Activated naive CD4-positive, alpha-beta T cell treated with anti-CD3 and anti-CD28 coated beads for 36 hours (primary cell): ENCODE results near the gene STAT5A. TPM values are rescaled to one million over a fixed set of nuclear protein-coding genes. Genes with fewer than 3 reads are reported as not detected.
"Not testable (repeated sequence)": the region's sequence is repeated elsewhere in the genome, so short reads cannot be mapped to it uniquely, and the experiment has no call there.

Source experiments
- CTCF ChIA-PET: fragments of 350-600 bp; sonication (Branson Sonifier 250); formaldehyde crosslinking; loops from one replicate; lab custom pipeline; 2021; ENCODE audit warnings: antibody characterized with exemption; lab: Charles Lee
- DNase-seq: peaks from one replicate; pipeline ENCODE4 v3.0.0-alpha.2; 2020
- H3K27ac Mint-ChIP-seq: one replicate; pipeline ENCODE4 v1.8.0; 2021; ENCODE audit warnings: mild to moderate bottlenecking, mixed read lengths
- H3K27me3 Mint-ChIP-seq: one replicate; pipeline ENCODE4 v1.8.0; 2021; ENCODE audit warnings: low read depth, mixed read lengths
- H3K36me3 Mint-ChIP-seq: one replicate; pipeline ENCODE4 v1.8.0; 2021; ENCODE audit warnings: low read depth, mixed read lengths
- H3K4me1 Mint-ChIP-seq: one replicate; pipeline ENCODE4 v1.8.0; 2021; ENCODE audit warnings: low read depth, mixed read lengths
- H3K4me3 Mint-ChIP-seq: one replicate; pipeline ENCODE4 v1.8.0; 2021; ENCODE audit warnings: mild to moderate bottlenecking, moderate library complexity, mixed read lengths
- H3K9me3 Mint-ChIP-seq: one replicate; pipeline ENCODE4 v1.8.0; 2021; ENCODE audit warnings: mixed read lengths
- intact Hi-C: fragments of 100-400 bp; cut with micrococcal nuclease; formaldehyde crosslinking; loops from one replicate; pipeline ENCODE4 v1.15.1; 2023
- total RNA-seq, 2 experiments: library from RNA; stranded (reverse); gene quantifications; one replicate each; pipeline ENCODE4 v1.2.3, GENCODE V29; 2021

Gene STAT5A
- total RNA-seq, 2 experiments from 2014 or later = 165 to 174 TPM

DNA sequence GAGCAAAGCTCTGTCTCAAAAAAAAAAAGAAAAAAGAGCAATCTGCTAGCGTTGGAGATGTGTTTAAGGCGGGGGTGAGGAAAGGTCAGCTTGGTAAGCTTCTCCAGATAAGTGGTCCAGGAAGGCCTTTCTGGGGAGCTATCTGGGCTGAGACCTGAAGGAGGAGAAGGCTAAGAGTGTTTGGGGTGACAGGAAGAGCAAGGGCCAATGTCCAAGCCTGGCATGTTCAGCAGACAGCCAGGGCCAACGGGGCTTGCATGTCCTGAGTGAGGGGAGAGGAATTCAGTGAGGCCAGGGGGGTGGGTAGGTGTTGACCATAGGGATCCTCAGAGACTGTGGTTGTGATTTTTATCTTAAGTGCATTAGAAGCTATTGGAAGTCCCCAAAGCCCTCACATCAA lies 15.4 kb downstream of the STAT5A start:
- peaks cover 41% of the 10 kb centered on the region for H3K4me1 Mint-ChIP-seq
- no peaks in the 10 kb centered on the region for H3K9me3 Mint-ChIP-seq
- intact Hi-C loops = no loop called here
- CTCF ChIA-PET = interaction anchor here (0.6 to 0.7 kb wide), 3 partner anchors 14 to 98 kb away, joined by 3 to 5 read pairs (median 3); no protein-coding TSS in a partner anchor
- DNase-seq = no peak
- no peak overlapping the region for H3K4me3 Mint-ChIP-seq
- H3K27ac Mint-ChIP-seq = peak overlapping the region; percentile 16
- no peaks in the 10 kb centered on the region for H3K27me3 Mint-ChIP-seq
- peaks cover 66% of the 10 kb centered on the region for H3K36me3 Mint-ChIP-seq

DNA sequence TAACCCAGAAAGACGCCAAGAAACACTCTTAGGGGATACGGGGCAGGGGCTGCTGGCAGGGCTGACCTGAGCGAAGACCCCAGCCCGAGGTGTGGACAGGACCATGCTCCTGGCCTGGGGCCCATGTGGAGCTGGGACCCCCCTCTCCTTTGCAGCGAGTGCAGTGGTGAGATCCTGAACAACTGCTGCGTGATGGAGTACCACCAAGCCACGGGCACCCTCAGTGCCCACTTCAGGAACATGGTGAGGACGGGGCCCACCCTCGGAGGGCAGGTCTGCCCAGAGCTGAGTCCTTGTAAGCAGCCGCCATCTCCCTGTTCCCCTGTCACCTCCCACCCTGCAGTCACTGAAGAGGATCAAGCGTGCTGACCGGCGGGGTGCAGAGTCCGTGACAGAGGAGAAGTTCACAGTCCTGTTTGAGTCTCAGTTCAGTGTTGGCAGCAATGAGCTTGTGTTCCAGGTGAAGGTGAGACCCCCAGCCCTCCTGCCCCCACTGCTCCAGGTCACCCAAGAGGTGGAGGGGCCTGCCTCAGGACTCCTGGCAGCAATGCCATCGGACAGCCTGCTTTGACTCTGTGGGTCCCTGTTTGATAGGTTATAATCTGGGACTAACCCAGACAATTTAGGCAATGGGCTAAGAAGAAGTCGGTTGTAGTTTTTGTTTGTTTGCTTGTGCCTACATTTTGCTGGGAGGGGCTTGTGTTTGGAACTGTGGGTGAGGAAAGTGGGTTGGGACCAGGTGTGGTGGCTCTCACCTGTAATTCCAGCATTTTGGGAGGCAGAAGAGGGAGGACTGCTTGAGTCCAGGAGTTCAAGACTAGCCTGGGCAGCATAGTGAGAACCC lies 16.1 kb downstream of the STAT5A start:
- Mint-ChIP-seq H3K36me3 (peaks cover 70% of the 10 kb centered on the region), H3K27ac (no peak overlapping the region), H3K4me3 (no peak overlapping the region), H3K9me3 (no peaks in the 10 kb centered on the region), H3K27me3 (no peaks in the 10 kb centered on the region), H3K4me1 (peaks cover 48% of the 10 kb centered on the region)
- CTCF ChIA-PET = interaction anchor here (0.6 to 0.7 kb wide), 2 partner anchors 82 to 98 kb away, joined by 3 to 5 read pairs; no protein-coding TSS in a partner anchor
- no peak for DNase-seq
- intact Hi-C loops = no loop called here

DNA sequence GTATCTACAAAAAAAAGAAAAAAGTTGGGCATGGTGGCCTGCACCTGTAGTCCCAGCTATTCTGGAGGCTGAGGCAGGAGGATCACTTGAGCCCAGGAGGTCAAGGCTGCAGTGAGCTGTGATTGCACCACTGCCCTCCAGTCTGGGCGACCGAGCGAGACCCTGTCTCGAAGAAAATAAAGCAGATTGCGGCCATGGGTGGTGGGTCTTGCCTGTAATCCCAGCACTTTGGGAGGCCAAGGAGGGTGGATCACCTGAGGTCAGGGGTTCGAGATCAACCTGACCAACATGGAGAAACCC lies 16.7 kb downstream of the STAT5A start:
- H3K27ac Mint-ChIP-seq, CTCF ChIA-PET, DNase-seq, H3K9me3 Mint-ChIP-seq, intact Hi-C loops, H3K27me3 Mint-ChIP-seq, H3K4me3 Mint-ChIP-seq: not testable (repeated sequence)
- peaks cover 72% of the 10 kb centered on the region for H3K36me3 Mint-ChIP-seq
- peaks cover 54% of the 10 kb centered on the region for H3K4me1 Mint-ChIP-seq

DNA sequence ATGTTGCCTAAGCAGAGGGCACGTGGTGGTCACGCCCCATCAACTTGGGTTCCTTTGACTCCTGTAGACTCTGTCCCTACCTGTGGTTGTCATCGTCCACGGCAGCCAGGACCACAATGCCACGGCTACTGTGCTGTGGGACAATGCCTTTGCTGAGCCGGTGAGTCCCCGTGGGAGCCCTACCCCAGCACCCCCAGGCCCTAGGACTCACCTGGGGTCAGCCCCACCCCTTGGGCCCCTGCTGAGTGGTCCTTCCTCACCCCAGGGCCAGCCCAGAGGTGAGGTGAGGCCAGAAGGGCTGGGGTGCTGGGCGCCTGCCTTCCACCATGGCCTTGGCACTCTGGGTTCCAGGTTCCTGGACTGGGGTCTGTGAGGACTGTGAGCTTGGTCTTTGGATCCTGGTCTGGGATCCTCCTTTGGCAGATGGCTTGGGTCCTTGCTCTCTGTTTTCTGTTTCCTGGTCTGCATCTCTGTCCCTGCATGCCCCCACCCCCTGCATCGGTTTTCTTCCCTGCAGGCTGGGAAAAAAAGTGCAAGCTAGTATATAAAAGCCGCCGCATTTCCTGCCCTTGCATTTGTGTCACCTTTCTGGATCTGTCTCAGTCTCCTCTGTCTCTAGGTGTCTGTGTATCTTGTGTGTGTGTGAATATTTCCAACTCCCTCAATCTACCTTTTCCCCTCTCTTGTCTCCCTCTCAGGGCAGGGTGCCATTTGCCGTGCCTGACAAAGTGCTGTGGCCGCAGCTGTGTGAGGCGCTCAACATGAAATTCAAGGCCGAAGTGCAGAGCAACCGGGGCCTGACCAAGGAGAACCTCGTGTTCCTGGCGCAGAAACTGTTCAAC lies 17.5 kb downstream of the STAT5A start:
- H3K4me1 Mint-ChIP-seq = peaks cover 62% of the 10 kb centered on the region
- H3K36me3 Mint-ChIP-seq = peaks cover 77% of the 10 kb centered on the region
- peak; percentile 59 for DNase-seq
- no peaks in the 10 kb centered on the region for H3K27me3 Mint-ChIP-seq
- CTCF ChIA-PET = interaction anchor here (0.7 to 1.4 kb wide), 3 partner anchors 97 to 269 kb away, joined by 3 to 4 read pairs (median 3); no protein-coding TSS in a partner anchor
- intact Hi-C loops = no loop called here
- H3K27ac Mint-ChIP-seq = peak overlapping the region; percentile 78
- H3K9me3 Mint-ChIP-seq = no peaks in the 10 kb centered on the region
- H3K4me3 Mint-ChIP-seq = no peak overlapping the region

DNA sequence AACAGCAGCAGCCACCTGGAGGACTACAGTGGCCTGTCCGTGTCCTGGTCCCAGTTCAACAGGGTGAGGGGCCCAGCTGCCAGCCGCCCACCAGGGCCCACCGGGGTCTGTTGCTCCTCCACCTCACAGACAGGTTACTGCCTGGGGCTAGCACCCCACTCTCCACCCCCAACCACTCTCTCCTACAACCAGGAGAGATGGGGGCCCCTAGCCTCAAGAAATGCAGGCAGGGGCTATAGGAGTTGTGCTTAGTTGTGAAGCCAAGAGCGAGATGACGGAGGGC lies 18.0 kb downstream of the STAT5A start:
- no peak for DNase-seq
- peaks cover 77% of the 10 kb centered on the region for H3K36me3 Mint-ChIP-seq
- peak overlapping the region; percentile 78 for H3K27ac Mint-ChIP-seq
- H3K4me3 Mint-ChIP-seq = no peak overlapping the region
- no peaks in the 10 kb centered on the region for H3K27me3 Mint-ChIP-seq
- H3K4me1 Mint-ChIP-seq = peaks cover 67% of the 10 kb centered on the region
- CTCF ChIA-PET = interaction anchor here (1.0 to 1.4 kb wide), 2 partner anchors 97 to 100 kb away, joined by 3 to 4 read pairs; no protein-coding TSS in a partner anchor
- H3K9me3 Mint-ChIP-seq = no peaks in the 10 kb centered on the region
- intact Hi-C loops = no loop called here

DNA sequence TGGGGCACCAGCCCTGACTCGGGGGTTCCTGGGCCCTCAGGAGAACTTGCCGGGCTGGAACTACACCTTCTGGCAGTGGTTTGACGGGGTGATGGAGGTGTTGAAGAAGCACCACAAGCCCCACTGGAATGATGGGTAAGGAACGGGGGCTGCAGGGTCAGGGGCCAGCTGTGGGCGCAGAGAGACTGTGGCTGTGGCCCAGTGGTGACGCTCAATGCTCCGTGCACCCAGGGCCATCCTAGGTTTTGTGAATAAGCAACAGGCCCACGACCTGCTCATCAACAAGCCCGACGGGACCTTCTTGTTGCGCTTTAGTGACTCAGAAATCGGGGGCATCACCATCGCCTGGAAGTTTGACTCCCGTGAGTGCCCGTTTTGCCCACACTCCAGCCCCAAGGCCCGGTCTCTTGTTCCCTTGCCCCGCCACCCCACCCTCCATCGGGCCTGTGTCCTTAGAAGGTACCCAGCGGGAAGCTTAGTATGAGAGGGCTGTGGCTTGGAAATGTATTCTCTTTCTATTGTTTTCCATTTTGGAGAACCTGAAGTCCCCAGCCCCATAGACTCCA lies 19.1 kb downstream of the STAT5A start:
- DNase-seq = no peak
- intact Hi-C loops = no loop called here
- CTCF ChIA-PET = interaction anchor here (0.7 to 22.2 kb wide), 2 partner anchors 12 to 95 kb away, joined by 3 to 442 read pairs; no protein-coding TSS in a partner anchor
- Mint-ChIP-seq H3K36me3 (peaks cover 73% of the 10 kb centered on the region), H3K27ac (no peak overlapping the region), H3K4me1 (peaks cover 71% of the 10 kb centered on the region), H3K9me3 (no peaks in the 10 kb centered on the region), H3K27me3 (no peaks in the 10 kb centered on the region), H3K4me3 (no peak overlapping the region)

DNA sequence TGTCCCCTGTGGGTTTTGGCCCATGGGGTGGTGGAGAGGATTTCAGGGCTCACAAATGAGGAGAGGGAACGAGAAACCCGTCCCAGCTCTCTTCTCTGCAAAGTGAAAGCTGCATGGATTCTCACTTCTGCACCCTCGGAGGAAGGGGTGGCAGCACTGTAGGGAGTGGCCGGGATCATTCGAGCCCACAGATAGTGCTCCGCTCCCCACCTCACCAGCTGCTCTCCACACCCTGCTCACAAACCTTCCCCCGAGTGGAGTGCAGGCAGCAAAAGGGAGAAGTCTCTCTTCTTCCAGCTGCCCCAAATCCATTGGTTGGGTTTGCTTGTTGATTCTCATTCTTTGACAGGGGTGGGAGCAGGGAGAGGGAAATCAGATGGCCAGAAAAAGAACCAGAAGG lies 20.1 kb downstream of the STAT5A start:
- CTCF ChIA-PET = interaction anchor here (1.3 to 22.2 kb wide), 4 partner anchors 14 to 94 kb away, joined by 4 to 442 read pairs (median 24); no protein-coding TSS in a partner anchor
- Mint-ChIP-seq H3K4me1 (peaks cover 77% of the 10 kb centered on the region), H3K27me3 (no peaks in the 10 kb centered on the region), H3K27ac (peak overlapping the region; percentile 25), H3K36me3 (peaks cover 68% of the 10 kb centered on the region), H3K9me3 (no peaks in the 10 kb centered on the region), H3K4me3 (no peak overlapping the region)
- intact Hi-C loops = no loop called here
- no peak for DNase-seq

DNA sequence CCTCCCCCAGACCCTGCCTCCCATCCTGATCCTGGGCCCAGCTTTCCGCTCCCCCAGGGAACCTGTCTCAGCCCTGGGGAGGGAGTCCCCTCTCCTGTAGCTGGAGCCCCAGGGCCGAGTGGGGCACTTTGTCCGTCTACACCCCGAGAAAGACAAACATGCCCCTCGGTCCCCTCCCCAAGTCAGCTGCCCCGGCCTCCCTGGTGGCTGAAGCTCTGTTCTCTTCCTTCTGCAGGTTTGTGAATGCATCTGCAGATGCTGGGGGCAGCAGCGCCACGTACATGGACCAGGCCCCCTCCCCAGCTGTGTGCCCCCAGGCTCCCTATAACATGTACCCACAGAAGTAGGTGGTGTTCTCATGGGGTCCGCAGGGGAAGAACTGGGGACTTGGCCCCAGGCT lies 20.8 kb downstream of the STAT5A start:
- Mint-ChIP-seq H3K27ac (peak overlapping the region; percentile 92), H3K4me3 (no peak overlapping the region), H3K4me1 (peaks cover 77% of the 10 kb centered on the region), H3K9me3 (no peaks in the 10 kb centered on the region), H3K36me3 (peaks cover 68% of the 10 kb centered on the region), H3K27me3 (no peaks in the 10 kb centered on the region)
- intact Hi-C loops = no loop called here
- DNase-seq = no peak
- CTCF ChIA-PET = interaction anchor here (0.6 to 22.2 kb wide), 6 partner anchors 12 to 94 kb away, joined by 3 to 442 read pairs (median 4); no protein-coding TSS in a partner anchor

DNA sequence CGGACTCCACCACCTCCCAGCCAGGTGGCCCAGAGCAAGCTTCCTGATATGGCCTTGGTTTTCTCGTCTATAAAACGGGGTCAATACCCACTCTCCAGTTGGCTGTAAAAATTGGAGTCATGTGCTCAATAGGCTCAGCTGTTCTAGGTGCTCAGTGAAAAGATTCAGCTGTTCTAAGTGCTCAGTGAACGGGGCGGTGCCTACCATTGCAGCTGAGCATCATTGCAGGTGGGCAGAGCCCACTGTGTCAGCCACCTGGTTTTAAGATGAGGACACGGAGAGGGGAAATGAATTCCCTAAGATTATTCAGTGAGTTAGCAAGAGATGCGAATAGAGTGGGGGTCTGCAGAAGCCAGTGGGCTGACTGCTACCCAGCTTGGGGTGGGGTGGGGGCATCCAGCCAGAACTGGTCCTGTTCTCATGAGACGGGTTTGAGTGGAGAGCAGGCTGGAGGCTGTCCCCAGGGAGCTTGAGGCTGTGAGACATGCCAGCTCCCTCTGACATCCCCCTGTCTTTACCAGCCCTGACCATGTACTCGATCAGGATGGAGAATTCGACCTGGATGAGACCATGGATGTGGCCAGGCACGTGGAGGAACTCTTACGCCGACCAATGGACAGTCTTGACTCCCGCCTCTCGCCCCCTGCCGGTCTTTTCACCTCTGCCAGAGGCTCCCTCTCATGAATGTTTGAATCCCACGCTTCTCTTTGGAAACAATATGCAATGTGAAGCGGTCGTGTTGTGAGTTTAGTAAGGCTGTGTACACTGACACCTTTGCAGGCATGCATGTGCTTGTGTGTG lies 21.9 kb downstream of the STAT5A start:
- Mint-ChIP-seq H3K4me3 (no peak overlapping the region), H3K9me3 (no peaks in the 10 kb centered on the region), H3K27ac (peak overlapping the region; percentile 92), H3K4me1 (peaks cover 75% of the 10 kb centered on the region), H3K27me3 (no peaks in the 10 kb centered on the region), H3K36me3 (peaks cover 65% of the 10 kb centered on the region)
- CTCF ChIA-PET = interaction anchor here (0.6 to 22.2 kb wide), 8 partner anchors 12 to 93 kb away, joined by 3 to 442 read pairs (median 4); no protein-coding TSS in a partner anchor
- intact Hi-C loops = loop anchor here (5.0 kb wide), 3 partner anchors 128 to 293 kb away; partner anchors contain the start of genes DNAJC7 and KCNH4
- DNase-seq = no peak

DNA sequence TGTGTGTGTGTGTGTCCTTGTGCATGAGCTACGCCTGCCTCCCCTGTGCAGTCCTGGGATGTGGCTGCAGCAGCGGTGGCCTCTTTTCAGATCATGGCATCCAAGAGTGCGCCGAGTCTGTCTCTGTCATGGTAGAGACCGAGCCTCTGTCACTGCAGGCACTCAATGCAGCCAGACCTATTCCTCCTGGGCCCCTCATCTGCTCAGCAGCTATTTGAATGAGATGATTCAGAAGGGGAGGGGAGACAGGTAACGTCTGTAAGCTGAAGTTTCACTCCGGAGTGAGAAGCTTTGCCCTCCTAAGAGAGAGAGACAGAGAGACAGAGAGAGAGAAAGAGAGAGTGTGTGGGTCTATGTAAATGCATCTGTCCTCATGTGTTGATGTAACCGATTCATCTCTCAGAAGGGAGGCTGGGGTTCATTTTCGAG lies 22.5 kb downstream of the STAT5A start:
- H3K9me3 Mint-ChIP-seq = no peaks in the 10 kb centered on the region
- peak overlapping the region; percentile 92 for H3K27ac Mint-ChIP-seq
- intact Hi-C loops = loop anchor here (1.0 to 5.0 kb wide), 4 partner anchors 22 to 294 kb away; partner anchors contain the start of genes DNAJC7, KCNH4 and STAT5A
- H3K27me3 Mint-ChIP-seq = no peaks in the 10 kb centered on the region
- H3K36me3 Mint-ChIP-seq = peaks cover 70% of the 10 kb centered on the region
- peak overlapping the region; percentile 3 for H3K4me3 Mint-ChIP-seq
- peak; percentile 68 for DNase-seq
- CTCF ChIA-PET = interaction anchor here (0.6 to 22.2 kb wide), 9 partner anchors 11 to 104 kb away, joined by 3 to 442 read pairs (median 9); partner anchors contain the start of gene STAT3
- peaks cover 80% of the 10 kb centered on the region for H3K4me1 Mint-ChIP-seq
